GM12878 (cell line): Measurements from ENCODE around the gene TGM2. TPM values are rescaled to one million over a fixed set of nuclear protein-coding genes. Genes with fewer than 3 reads are reported as not detected.

Experiments used
- ATAC-seq: fragments of 200-7000 bp; cut with Tn5 transposase; 3 replicates; pipeline ENCODE4 v1.9.1; 2020; ENCODE audit warnings: mild to moderate bottlenecking, moderate library complexity
- BruUV-seq: library from RNA; stranded (reverse); fragments of 400-500 nt; replicated peaks from 2 replicates; lab custom pipeline; 2021; lab: Mats Ljungman, UMichigan
- CTCF ChIA-PET: fragments of 300-600 bp; sonication (Branson Sonifier 250); formaldehyde crosslinking; extraction: SDS; loops from one replicate; lab custom pipeline; 2021; ENCODE audit warnings: inconsistent platforms; lab: Yijun Ruan, JAX
- POLR2A ChIA-PET: fragments of 350-600 bp; formaldehyde crosslinking; extraction: SDS; loops from one replicate; lab custom pipeline; 2021; ENCODE audit warnings: inconsistent platforms; lab: Charles Lee
- RAD21 ChIA-PET: fragments of 300-600 bp; sonication (Branson Sonifier 250); formaldehyde crosslinking; loops from one replicate; lab custom pipeline; 2023; ENCODE audit warnings: antibody characterized with exemption; ENCODE audit not compliant: unreplicated experiment; lab: Charles Lee
- SMC1A ChIA-PET: fragments of 300-600 bp; sonication (Branson Sonifier 250); formaldehyde crosslinking; loops from one replicate; lab custom pipeline; 2023; ENCODE audit not compliant: unreplicated experiment, uncharacterized antibody; lab: Charles Lee
- DNase-seq: peaks from one replicate; pipeline ENCODE4 v3.0.0-alpha.2; 2011; ENCODE audit warnings: low read depth, low spot score
- FAIRE-seq: peaks from 3 replicates; lab custom pipeline; 2011; peaks lifted over from hg19 to GRCh38; lab: Jason Lieb, UNC
- H2AFZ ChIP-seq: 2 replicates; pipeline ENCODE4 v1.6.0; 2011; ENCODE audit warnings: low read depth, low read length, control low read depth; ENCODE audit not compliant: control insufficient read depth
- H3K27ac ChIP-seq: 2 replicates; pipeline ENCODE4 v1.5.1; 2011; ENCODE audit warnings: control low read depth; ENCODE audit not compliant: control insufficient read depth, insufficient read depth
- H3K27me3 ChIP-seq, 2 experiments: replicated peaks in 1 of 2; 2 replicates each; pipeline versions ENCODE4 v1.6.0 to v1.6.1; 2011; ENCODE audit warnings: low read length in 1 of 2; ENCODE audit not compliant: control insufficient read depth in 2 of 2, insufficient read depth in 2 of 2
- H3K36me3 ChIP-seq, 2 experiments: 2 replicates each; pipeline ENCODE4 v1.5.1; 2011; ENCODE audit warnings: low read length in 1 of 2; ENCODE audit not compliant: control insufficient read depth in 2 of 2, insufficient read depth in 2 of 2
- H3K4me1 ChIP-seq: 2 replicates; pipeline ENCODE4 v1.6.1; 2011; ENCODE audit warnings: mild to moderate bottlenecking, low read length, moderate library complexity, mixed read lengths; ENCODE audit not compliant: control insufficient read depth, insufficient read depth
- H3K4me2 ChIP-seq: 2 replicates; pipeline ENCODE4 v1.6.0; 2011; ENCODE audit warnings: control low read depth; ENCODE audit not compliant: control insufficient read depth, insufficient read depth
- H3K4me3 ChIP-seq: fragments of 200-600 bp; sonication (generic); 2 replicates; pipeline ENCODE4 v1.5.1; 2016
- H3K79me2 ChIP-seq: 2 replicates; pipeline ENCODE4 v1.6.0; 2011; ENCODE audit warnings: low read length; ENCODE audit not compliant: control insufficient read depth, insufficient read depth
- H3K9ac ChIP-seq: 2 replicates; pipeline ENCODE4 v1.8.0; 2011; ENCODE audit warnings: low read length, control low read depth, mixed read lengths; ENCODE audit not compliant: control insufficient read depth, insufficient read depth
- H3K9me3 ChIP-seq: replicated peaks from 3 replicates; pipeline ENCODE4 v1.5.1; 2011; ENCODE audit warnings: mild to moderate bottlenecking, low read length; ENCODE audit not compliant: control insufficient read depth, insufficient read depth
- H4K20me1 ChIP-seq: 2 replicates; pipeline ENCODE4 v1.6.0; 2011; ENCODE audit not compliant: control insufficient read depth, insufficient read depth
- CHD1 ChIP-seq: IDR thresholded peaks from 2 replicates; pipeline ENCODE4 v1.6.1; 2012; ENCODE audit warnings: low read depth, low read length, improper control_type of control experiment
- NFXL1 ChIP-seq: fragments of 450-650 bp; IDR thresholded peaks from 2 replicates; pipeline ENCODE4 v1.6.1; 2017; ENCODE audit warnings: antibody characterized with exemption, mild to moderate bottlenecking, borderline replicate concordance
- SMC3 ChIP-seq: IDR thresholded peaks from 2 replicates; pipeline ENCODE4 v1.6.1; 2011; ENCODE audit warnings: low read length, improper control_type of control experiment, borderline replicate concordance
- TCF7 ChIP-seq: IDR thresholded peaks from 2 replicates; pipeline ENCODE4 v1.6.1; 2014; ENCODE audit warnings: antibody characterized with exemption, borderline replicate concordance
- WRNIP1 ChIP-seq: IDR thresholded peaks from 2 replicates; pipeline ENCODE4 v1.6.1; 2011; ENCODE audit warnings: low read depth, low read length, improper control_type of control experiment, borderline replicate concordance
- YY1 ChIP-seq: IDR thresholded peaks from 2 replicates; pipeline ENCODE4 v1.6.1; 2011; ENCODE audit warnings: low read depth, mild to moderate bottlenecking, low read length
- WGBS: methylation state at CpG from one replicate; pipeline ENCODE4 v1.1.6; 2016; ENCODE audit warnings: low lambda C conversion rate; ENCODE audit not compliant: insufficient replicate concordance, insufficient coverage; ENCODE audit errors: missing lambda C conversion rate; 5-methylcytosine and 5-hydroxymethylcytosine counted together
- in situ Hi-C: fragments of 300-500 bp; cut with MboI; formaldehyde crosslinking; loops from 9 replicates; pipeline ENCODE4 v1.14.3; 2018; ENCODE audit warnings: mixed read lengths
- intact Hi-C: fragments of 100-400 bp; cut with micrococcal nuclease; formaldehyde crosslinking; loops from one replicate; pipeline ENCODE4 v1.14.2; 2022; ENCODE audit not compliant: unreplicated experiment
- polyA plus RNA-seq, 11 experiments: library from polyadenylated mRNA; depleted of rRNA in 4 of 11; unstranded in 6 of 11; stranded (reverse) in 5 of 11; fragments of >200 nt; fragmentation: Nextera tagmentation in 4 of 11; fragmentation: Illumina TruSeq in 1 of 11; extraction: Ambion mirVana in 4 of 11; extraction: Trizol in 1 of 11; gene quantifications; 1 replicate in 1 of 11; 2 replicates in 10 of 11; pipeline versions ENCODE4 v1.2.1 to v1.2.3, GENCODE V29; 2011 to 2016; ENCODE audit warnings: inconsistent platforms in 2 of 11, missing spikeins in 2 of 11, low read depth in 1 of 11
- total RNA-seq, 4 experiments: library from RNA; depleted of rRNA in 3 of 4; stranded (reverse); fragments of >200 nt in 3 of 4; fragmentation: Illumina TruSeq in 1 of 4; extraction: Trizol in 1 of 4; gene quantifications; 2 replicates each; pipeline versions ENCODE4 v1.2.1 to v1.2.3, GENCODE V29; 2013 to 2021
- TF ChIP-seq, protein P1 (sequence below): fragments of 450-650 bp; IDR thresholded peaks from 2 replicates; pipeline ENCODE4 v1.6.1; 2016; ENCODE audit warnings: mild to moderate bottlenecking, moderate library complexity, borderline replicate concordance
- TF ChIP-seq, protein P2 (sequence below): fragments of 450-650 bp; IDR thresholded peaks from 2 replicates; pipeline ENCODE4 v1.6.1; 2018; ENCODE audit warnings: mild to moderate bottlenecking, low read depth, moderate library complexity; ENCODE audit not compliant: partially characterized antibody

TGM2 gene
- total and polyA plus RNA-seq, 10 of the 15 experiments (the other 5 are each of a cell fraction or from before 2014, with no cell fraction given), result 0.11 to 1.9 (median 0.51) TPM

DNA sequence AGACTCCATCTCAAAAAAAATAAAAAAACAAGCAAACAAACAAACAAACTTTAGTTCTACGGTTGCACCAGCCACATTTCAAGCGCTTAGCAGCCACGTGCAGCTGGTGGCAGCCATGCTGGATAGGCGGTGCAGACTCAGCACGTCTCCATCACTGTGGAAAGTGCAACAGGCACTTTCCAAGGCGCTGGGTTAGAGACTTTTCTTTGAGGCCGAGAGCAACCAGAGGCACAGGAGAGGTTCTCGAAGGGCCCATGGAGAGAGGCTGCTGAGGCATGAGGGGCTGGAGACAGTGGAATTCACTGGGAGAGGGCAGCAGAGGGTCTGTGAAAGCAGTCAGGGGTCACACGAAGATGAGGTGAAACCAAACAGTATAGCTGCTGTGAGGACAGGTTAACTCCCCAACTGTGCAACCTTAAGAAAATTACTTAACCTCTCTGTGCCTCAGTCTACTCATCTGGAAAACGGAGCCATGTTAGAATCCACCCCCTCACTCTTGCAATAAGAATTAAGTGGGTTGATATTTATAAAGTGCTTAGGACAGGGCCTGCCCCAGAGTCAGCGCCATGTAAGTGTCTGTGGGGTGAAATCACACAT, 27.5 kb downstream of the TGM2 start:
- H3K36me3 ChIP-seq, result no peaks in the 10 kb centered on the region
- TF ChIP-seq WRNIP1 (no peak), TCF7 (no peak), CHD1 (no peak), NFXL1 (no peak), YY1 (no peak), SMC3 (no peak)
- TF ChIP-seq, protein P1, sequence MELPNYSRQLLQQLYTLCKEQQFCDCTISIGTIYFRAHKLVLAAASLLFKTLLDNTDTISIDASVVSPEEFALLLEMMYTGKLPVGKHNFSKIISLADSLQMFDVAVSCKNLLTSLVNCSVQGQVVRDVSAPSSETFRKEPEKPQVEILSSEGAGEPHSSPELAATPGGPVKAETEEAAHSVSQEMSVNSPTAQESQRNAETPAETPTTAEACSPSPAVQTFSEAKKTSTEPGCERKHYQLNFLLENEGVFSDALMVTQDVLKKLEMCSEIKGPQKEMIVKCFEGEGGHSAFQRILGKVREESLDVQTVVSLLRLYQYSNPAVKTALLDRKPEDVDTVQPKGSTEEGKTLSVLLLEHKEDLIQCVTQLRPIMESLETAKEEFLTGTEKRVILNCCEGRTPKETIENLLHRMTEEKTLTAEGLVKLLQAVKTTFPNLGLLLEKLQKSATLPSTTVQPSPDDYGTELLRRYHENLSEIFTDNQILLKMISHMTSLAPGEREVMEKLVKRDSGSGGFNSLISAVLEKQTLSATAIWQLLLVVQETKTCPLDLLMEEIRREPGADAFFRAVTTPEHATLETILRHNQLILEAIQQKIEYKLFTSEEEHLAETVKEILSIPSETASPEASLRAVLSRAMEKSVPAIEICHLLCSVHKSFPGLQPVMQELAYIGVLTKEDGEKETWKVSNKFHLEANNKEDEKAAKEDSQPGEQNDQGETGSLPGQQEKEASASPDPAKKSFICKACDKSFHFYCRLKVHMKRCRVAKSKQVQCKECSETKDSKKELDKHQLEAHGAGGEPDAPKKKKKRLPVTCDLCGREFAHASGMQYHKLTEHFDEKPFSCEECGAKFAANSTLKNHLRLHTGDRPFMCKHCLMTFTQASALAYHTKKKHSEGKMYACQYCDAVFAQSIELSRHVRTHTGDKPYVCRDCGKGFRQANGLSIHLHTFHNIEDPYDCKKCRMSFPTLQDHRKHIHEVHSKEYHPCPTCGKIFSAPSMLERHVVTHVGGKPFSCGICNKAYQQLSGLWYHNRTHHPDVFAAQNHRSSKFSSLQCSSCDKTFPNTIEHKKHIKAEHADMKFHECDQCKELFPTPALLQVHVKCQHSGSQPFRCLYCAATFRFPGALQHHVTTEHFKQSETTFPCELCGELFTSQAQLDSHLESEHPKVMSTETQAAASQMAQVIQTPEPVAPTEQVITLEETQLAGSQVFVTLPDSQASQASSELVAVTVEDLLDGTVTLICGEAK, result no peak
- TF ChIP-seq, protein P2, sequence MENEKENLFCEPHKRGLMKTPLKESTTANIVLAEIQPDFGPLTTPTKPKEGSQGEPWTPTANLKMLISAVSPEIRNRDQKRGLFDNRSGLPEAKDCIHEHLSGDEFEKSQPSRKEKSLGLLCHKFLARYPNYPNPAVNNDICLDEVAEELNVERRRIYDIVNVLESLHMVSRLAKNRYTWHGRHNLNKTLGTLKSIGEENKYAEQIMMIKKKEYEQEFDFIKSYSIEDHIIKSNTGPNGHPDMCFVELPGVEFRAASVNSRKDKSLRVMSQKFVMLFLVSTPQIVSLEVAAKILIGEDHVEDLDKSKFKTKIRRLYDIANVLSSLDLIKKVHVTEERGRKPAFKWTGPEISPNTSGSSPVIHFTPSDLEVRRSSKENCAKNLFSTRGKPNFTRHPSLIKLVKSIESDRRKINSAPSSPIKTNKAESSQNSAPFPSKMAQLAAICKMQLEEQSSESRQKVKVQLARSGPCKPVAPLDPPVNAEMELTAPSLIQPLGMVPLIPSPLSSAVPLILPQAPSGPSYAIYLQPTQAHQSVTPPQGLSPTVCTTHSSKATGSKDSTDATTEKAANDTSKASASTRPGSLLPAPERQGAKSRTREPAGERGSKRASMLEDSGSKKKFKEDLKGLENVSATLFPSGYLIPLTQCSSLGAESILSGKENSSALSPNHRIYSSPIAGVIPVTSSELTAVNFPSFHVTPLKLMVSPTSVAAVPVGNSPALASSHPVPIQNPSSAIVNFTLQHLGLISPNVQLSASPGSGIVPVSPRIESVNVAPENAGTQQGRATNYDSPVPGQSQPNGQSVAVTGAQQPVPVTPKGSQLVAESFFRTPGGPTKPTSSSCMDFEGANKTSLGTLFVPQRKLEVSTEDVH, result no peak
- TF ChIP-seq, all 136 proteins: peak for 0
- Histone ChIP-seq H3K27ac (no peak overlapping the region), H3K4me2 (no peak overlapping the region), H3K27me3 (no peaks in the 10 kb centered on the region; a peak in 1 of 4 replicates), H2AFZ (no peak overlapping the region), H3K9me3 (no peaks in the 10 kb centered on the region), H4K20me1 (no peaks in the 10 kb centered on the region), H3K4me1 (no peaks in the 10 kb centered on the region), H3K79me2 (no peaks in the 10 kb centered on the region), H3K4me3 (no peak overlapping the region), H3K9ac (no peak overlapping the region)
- SMC1A ChIA-PET, result no interaction called here
- POLR2A ChIA-PET, result no interaction called here
- in situ Hi-C loops (no loop called here), intact Hi-C loops (no loop called here)
- no TSS peak for BruUV-seq
- no peak for ATAC-seq
- RAD21 ChIA-PET, result no interaction called here
- CTCF ChIA-PET, result interaction anchor here (1.7 kb wide), 1 partner anchor 64 kb away, joined by 4 read pairs; no protein-coding TSS in a partner anchor
- 50% methylated on average over 11 of the region's 11 CpGs for WGBS
- no peak for FAIRE-seq
- DNase-seq, result no peak
